ENCODE measurements around the gene GRIN2C. TPM values are rescaled to one million over a fixed set of nuclear protein-coding genes. Genes with fewer than 3 reads are reported as not detected.

GRIN2C gene
- total RNA-seq, 1 donor from 2014 or later, result not detected

GRCh38 chr17:74812109-74813009 is 47.3 kb downstream of the GRIN2C start:
- TF ChIP-seq, protein P1, sequence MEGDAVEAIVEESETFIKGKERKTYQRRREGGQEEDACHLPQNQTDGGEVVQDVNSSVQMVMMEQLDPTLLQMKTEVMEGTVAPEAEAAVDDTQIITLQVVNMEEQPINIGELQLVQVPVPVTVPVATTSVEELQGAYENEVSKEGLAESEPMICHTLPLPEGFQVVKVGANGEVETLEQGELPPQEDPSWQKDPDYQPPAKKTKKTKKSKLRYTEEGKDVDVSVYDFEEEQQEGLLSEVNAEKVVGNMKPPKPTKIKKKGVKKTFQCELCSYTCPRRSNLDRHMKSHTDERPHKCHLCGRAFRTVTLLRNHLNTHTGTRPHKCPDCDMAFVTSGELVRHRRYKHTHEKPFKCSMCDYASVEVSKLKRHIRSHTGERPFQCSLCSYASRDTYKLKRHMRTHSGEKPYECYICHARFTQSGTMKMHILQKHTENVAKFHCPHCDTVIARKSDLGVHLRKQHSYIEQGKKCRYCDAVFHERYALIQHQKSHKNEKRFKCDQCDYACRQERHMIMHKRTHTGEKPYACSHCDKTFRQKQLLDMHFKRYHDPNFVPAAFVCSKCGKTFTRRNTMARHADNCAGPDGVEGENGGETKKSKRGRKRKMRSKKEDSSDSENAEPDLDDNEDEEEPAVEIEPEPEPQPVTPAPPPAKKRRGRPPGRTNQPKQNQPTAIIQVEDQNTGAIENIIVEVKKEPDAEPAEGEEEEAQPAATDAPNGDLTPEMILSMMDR (conservative IDR thresholded peaks at IDR 0.05; ENCODE audit: low read depth, low read length), result no peak
- DNase-seq (ENCODE audit: low read depth), result no peak
- no peak overlapping the region for H3K4me3 ChIP-seq (ENCODE audit: low read depth, low read length)

DNA sequence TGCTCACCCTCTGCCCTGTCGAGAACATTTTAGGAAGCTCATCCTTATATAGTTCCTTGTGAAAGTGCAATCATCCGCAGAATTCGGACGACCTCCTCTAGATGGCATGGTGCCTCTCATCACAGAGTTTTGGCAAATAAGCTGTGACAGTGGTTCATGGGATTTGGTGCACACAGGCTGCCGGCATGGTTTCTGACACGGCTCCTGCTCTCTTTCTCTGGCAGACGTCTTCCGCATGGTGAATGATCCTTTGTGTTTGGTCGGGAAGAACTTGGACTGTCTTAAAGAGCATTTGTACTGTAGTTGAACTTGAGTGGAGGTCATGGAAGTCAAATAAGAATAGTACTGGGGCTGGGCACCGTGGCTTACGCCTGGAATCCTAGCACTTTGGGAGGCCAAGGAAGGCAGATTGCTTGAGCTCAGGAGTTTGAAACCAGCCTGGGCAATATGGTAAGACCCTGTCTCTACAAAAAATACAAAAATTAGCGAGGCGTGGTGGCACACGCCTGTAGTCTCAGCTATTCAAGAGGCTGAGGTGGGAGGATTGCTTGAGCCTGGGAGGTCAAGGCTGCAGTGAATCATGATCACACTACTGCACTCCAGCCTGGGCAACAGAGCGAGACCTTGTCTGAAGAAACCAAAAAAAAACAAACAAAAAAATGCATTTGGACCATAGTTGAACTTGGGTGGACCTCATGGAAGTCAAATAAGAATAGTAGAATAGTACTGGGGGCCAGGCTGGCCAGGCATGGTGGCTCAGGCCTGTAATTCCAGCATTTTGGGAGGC is 48.8 kb downstream of the GRIN2C start:
- DNase-seq (ENCODE audit: low read depth), result no peak
- TF ChIP-seq, protein P1 (conservative IDR thresholded peaks at IDR 0.05; ENCODE audit: low read depth, low read length), result no peak
- H3K4me3 ChIP-seq (ENCODE audit: low read depth, low read length), result no peak overlapping the region

GRCh38 chr17:74808714-74809430 is 50.8 kb downstream of the GRIN2C start:
- TF ChIP-seq, protein P1 (conservative IDR thresholded peaks at IDR 0.05; ENCODE audit: low read depth, low read length), result no peak
- DNase-seq (ENCODE audit: low read depth), result no peak
- no peak overlapping the region for H3K4me3 ChIP-seq (ENCODE audit: low read depth, low read length)

GRCh38 chr17:74807925-74808324 is 51.8 kb downstream of the GRIN2C start:
- TF ChIP-seq, protein P1 (conservative IDR thresholded peaks at IDR 0.05; ENCODE audit: low read depth, low read length), result no peak
- H3K4me3 ChIP-seq (ENCODE audit: low read depth, low read length), result no peak overlapping the region

GRCh38 chr17:74807441-74807840 is 52.2 kb downstream of the GRIN2C start:
- no peak for DNase-seq (ENCODE audit: low read depth)
- TF ChIP-seq, protein P1 (conservative IDR thresholded peaks at IDR 0.05; ENCODE audit: low read depth, low read length), result no peak
- no peak overlapping the region for H3K4me3 ChIP-seq (ENCODE audit: low read depth, low read length)

More at GRCh38 chr17:74807925-74808324, 51.8 kb downstream of the GRIN2C start:
- no peak for DNase-seq (ENCODE audit: low read depth)

DNA sequence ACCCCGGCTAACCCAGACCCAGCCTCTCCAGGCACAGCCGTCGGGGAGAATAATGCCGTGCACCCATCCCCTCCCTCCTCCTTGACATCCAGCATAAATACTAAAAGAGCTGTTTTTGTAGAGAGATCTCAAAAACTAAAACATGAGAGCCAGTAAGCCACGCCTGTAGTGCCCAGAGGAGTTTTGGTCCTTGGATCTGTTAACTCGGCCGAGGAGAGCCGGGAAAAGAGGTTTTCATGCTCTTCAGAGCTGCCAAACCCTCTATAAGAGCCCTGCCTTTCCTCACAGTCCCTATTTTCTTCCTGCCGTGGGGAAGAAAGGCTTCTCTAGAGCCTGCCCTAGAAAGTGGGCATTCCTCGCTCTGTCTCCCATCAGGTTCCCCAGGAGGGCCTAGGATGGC is 53.4 kb downstream of the GRIN2C start:
- H3K4me3 ChIP-seq (ENCODE audit: low read depth, low read length), result no peak overlapping the region
- no peak for DNase-seq (ENCODE audit: low read depth)
- TF ChIP-seq, protein P1 (conservative IDR thresholded peaks at IDR 0.05; ENCODE audit: low read depth, low read length), result no peak
